C4-2B (cell line): ENCODE results near the gene CHST13.
"Not testable (repeated sequence)": the region's sequence is repeated elsewhere in the genome, so short reads cannot be mapped to it uniquely, and the experiment has no call there.

ENCODE experiments used
- CTCF ChIP-seq: fragments of 450-650 bp; conservative IDR thresholded peaks from 2 replicates; pipeline ENCODE4 v1.5.1; 2017; ENCODE audit warnings: mild to moderate bottlenecking
- ZFX ChIP-seq: fragments of 450-650 bp; IDR thresholded peaks from 2 replicates; pipeline ENCODE4 v1.6.1; 2017

- not testable (repeated sequence) for TF ChIP-seq CTCF, ZFX
These were observed 10.8 kb downstream of the CHST13 start for GRCh38 chr3:126534716-126535115.
